Measurements from ENCODE around the gene WTAP.
"Not testable (repeated sequence)": the region's sequence is repeated elsewhere in the genome, so short reads cannot be mapped to it uniquely, and the experiment has no call there.

WTAP gene

DNA sequence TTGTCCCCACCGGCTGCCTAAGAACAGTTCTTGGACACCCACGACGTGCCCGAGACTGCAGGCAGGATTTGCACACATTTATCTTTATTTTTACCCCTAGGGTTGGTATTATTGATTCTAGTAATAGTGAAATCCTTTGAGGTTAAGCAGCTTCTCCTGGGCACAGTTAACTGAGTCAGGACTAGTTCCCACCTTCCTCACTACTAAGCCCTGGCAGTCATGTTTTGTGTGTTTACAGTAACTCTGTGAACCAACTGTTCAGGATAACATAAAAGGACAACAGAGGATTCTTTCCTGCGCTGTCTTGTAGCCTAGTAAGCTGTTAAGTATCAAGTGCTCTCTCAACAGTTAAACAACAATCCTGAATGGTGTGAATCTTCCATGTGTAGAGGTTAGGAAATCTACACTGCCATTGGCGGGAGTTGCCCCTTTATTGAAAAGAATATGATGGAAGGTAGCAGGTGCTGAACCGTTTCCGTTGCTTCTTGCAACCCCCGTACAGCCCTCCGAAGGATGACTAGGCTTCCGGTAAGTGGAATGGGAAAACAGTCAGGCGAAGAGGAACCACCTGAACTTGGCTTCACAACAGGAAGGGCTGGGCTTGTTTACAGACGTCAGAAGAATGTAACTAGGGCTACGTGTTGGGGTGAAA lies 33.3 kb upstream of the WTAP start:
- no peak for DNase-seq

- DNase-seq, result peak; percentile 63
These were observed 31.3 kb upstream of the WTAP start for GRCh38 chr6:159695984-159696383.

- no peak for DNase-seq
These were observed 26.3 kb upstream of the WTAP start for GRCh38 chr6:159700970-159701369.

DNA sequence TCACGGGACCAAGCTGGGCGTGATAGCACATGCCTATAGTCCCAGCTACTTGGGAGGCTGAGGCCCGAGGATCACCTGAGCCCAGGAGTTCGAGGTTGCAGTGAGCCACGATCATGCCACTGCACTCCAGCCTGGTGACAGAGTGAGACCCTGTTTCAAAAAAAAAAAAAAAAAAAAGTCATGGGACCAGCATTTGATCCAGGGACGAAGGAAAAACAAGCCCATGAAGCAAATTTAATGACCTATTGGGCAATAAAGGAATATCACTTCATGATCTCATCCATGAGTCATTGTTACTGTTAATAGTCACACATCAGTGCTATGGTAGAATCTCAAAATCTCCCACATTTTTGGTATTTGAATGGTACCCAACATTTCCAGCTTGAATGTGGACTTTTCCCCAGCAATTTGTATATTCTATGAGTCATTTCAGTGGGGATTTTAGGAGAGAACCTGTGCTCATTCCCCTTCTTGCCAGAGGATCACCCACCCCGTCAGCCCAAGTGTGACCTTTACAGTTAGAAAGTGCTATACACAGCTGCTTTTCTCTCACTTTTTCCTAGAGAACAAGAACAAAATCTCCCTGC lies 25.8 kb upstream of the WTAP start:
- DNase-seq, result peak; percentile 90

DNA sequence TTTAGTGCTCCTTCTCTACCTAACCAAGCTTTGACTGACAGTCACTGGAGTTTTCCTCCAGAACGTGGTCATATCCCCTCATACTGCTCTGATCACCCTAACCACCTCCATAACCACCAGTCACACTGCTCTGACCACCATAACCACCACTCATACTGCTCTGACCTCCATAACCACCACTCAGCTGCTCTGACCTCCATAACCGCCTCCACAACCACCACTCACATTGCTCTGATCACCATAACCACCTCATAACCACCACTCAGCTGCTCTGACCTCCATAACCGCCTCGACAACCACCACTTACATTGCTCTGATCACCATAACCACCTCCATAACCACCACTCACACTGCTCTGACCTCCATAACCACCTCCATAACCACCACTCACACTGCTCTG lies 16.7 kb upstream of the WTAP start:
- DNase-seq, result not testable (repeated sequence)

GRCh38 chr6:159712389-159712788 lies 14.9 kb upstream of the WTAP start:
- DNase-seq, result not testable (repeated sequence)

GRCh38 chr6:159713984-159714383 lies 13.3 kb upstream of the WTAP start:
- DNase-seq, result no peak

- no peak for DNase-seq
These were observed 12.9 kb upstream of the WTAP start for GRCh38 chr6:159714404-159714803.

- no peak for DNase-seq
These were observed 12.1 kb upstream of the WTAP start for GRCh38 chr6:159715166-159715565.

DNA sequence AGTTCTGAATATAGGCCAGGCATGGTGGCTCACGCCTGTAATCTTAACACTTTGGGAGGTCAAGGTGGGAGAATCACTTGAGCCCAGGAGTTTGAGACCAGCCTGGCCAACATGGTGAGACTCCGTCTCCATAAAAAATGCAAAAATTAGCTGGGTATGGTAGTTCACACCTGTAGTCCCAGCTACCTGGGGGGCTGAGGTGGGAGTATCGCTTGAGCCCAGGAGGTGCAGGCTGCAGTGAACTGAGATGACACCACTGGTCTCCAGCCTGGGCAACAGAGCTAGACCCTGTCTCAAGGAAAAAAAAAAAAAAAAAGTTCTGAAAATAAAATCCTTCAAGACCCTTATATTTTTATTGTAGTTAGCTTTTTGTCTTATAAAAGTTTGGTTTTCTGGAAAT lies 11.7 kb upstream of the WTAP start:
- DNase-seq, result no peak

GRCh38 chr6:159716247-159717096 lies 10.8 kb upstream of the WTAP start:
- DNase-seq, result peak; percentile 89

DNA sequence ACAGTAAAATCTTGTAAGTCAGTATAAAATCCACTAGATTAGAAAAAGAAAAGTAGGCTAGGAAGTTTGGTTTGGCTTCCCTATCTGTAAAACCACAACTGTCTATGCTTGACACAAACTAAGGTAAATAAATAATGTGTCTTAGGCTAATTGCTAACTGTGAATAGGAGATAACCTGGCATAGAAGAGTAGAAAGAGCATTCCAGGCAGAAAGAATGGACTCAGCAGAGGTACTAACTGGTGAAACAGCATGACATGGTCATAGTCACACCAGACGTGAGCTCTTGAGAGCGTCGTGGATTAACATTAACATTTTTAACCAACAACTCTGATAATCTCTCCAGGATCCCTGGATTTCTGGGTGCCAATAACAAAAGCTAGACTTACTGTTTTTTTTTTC lies 8.7 kb upstream of the WTAP start:
- no peak for DNase-seq

- no peak for DNase-seq
These were observed 8.0 kb upstream of the WTAP start for GRCh38 chr6:159719287-159719686.

DNA sequence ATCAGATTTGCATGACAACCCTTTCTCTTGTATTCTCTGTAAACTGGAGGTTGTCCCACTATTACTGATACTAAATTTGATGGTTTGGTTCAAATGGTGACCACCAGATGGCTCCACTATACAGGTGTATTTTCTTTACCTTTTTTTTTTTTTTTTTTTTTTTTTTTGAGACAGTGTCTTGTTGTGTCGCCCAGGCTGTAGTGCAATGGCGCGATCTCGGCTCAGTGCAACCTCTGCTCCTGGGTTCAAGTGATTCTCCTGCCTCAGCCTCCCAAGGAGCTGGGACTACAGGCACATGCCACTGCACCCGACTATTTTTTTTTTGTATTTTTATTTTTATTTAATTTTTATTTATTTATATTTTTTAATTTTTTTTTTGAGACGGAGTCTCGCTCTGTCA lies 6.6 kb upstream of the WTAP start:
- no peak for DNase-seq

GRCh38 chr6:159721981-159722380 lies 5.3 kb upstream of the WTAP start:
- DNase-seq, result not testable (repeated sequence)

DNA sequence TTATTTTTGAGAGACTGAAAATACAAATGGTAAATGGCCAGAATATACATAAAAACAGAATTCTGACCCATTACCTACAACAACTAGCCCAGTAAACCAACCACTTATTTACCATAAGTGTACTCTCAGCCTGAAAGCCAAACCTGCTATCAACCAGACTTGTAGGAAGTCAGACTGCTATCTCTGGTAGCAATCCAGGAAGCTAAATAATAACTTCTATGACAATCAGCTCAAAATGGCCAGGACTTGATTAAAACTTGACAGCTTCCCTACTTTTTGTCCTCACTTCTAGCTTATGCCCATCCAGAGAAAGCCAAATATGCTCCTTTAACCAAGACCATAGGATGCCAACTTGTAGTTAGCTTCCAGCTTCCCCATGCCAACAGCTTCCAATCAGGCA lies 4.7 kb upstream of the WTAP start:
- DNase-seq, result no peak

DNA sequence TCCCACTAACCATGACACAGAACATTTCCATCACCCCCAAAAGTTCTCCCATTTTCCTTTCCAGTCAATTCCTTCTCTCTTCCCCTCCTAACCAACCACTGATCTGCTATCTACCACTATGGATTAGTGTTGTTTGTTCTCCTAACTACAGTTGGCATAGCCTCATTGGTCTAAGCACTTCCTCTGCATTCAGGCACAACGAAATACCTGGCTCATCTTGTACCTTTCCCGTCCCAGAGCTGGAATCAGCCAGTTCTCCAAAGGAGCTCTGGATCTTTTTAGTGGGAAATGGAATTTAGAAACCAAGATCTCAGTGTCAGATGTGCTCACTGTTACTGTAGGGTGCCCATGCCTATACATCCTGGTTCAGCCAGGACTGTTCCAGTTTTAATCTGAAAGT lies 4.0 kb upstream of the WTAP start:
- no peak for DNase-seq

DNA sequence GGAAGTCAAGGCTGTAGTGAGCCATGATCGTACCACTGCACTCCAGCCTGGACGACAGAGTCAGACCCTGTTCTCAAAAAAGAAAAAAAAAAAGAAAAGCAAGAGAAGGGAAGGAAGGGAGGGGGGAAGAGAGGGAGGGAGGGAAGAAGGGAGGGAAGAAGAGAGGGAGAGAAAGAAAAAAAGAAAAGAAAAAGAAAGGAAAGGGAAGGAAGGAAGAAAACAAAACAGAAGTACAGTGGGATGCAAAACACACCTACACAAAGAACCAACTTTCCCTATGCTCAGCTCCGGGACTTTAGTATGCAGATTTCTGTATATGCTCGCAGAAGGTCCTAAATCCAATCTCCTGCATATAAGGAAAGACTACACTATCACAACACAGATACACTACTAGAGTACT lies 2.5 kb upstream of the WTAP start:
- DNase-seq, result no peak

DNA sequence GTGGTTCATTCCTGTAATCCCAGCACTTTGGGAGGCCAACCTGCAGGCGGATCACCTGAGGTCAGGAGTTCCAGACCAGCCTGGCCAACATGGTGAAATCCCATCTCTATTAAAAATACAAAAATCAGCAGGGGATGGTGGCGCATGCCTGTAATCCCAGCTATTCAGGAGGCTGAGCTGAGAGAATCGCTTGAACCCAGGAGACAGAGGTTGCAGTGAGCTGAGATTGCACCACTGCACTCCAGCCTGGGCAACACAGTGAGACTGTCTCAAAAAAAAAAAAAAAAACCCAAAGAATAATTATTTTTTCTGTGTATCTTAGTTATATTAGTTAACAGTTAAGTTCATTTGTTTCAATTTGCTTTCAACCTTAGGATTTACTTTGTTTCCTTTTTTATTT lies 2.1 kb upstream of the WTAP start:
- DNase-seq, result not testable (repeated sequence)

GRCh38 chr6:159726255-159726917 lies 920 bp upstream of the WTAP start:
- no peak for DNase-seq

- no peak for DNase-seq
These were observed 575 bp downstream of the WTAP start for GRCh38 chr6:159727717-159728445.

- DNase-seq, result no peak
These were observed 1.2 kb downstream of the WTAP start for GRCh38 chr6:159728531-159728964.

Data from fibroblast of skin of scalp (primary cell).